HepG2 (cell line): Measurements from ENCODE around the gene SLC45A1. TPM values are rescaled to one million over a fixed set of nuclear protein-coding genes. Genes with fewer than 3 reads are reported as not detected.

Experiments
- FOSL1 ChIP-seq: sonication (generic); formaldehyde crosslinking; IDR thresholded peaks from 2 replicates; pipeline ENCODE4 v1.9.0; 2021; ENCODE audit warnings: missing genetic modification reagents, borderline replicate concordance
- FOXA3 ChIP-seq: IDR thresholded peaks from 2 replicates; pipeline ENCODE4 v1.6.1; 2016; ENCODE audit warnings: missing genetic modification reagents, missing compliant biosample characterization
- KAT8 ChIP-seq: IDR thresholded peaks from 2 replicates; pipeline ENCODE4 v1.6.1; 2016; ENCODE audit warnings: missing genetic modification reagents, missing compliant biosample characterization
- MBD4 ChIP-seq: IDR thresholded peaks from 2 replicates; pipeline ENCODE4 v1.6.1; 2012; ENCODE audit warnings: low read length, inconsistent platforms, borderline replicate concordance
- MEIS1 ChIP-seq: sonication (generic); formaldehyde crosslinking; IDR thresholded peaks from 2 replicates; pipeline ENCODE4 v1.9.0; 2021; ENCODE audit warnings: mild to moderate bottlenecking, missing genetic modification reagents, moderate library complexity, borderline replicate concordance
- POLR2AphosphoS5 ChIP-seq: IDR thresholded peaks from 2 replicates; pipeline ENCODE4 v1.6.1; 2012; ENCODE audit warnings: low read depth, low read length
- SCMH1 ChIP-seq: sonication (generic); formaldehyde crosslinking; IDR thresholded peaks from 2 replicates; pipeline ENCODE4 v1.9.0; 2021; ENCODE audit warnings: missing genetic modification reagents, mild to moderate bottlenecking, borderline replicate concordance
- ZNF263 ChIP-seq: sonication (generic); formaldehyde crosslinking; IDR thresholded peaks from 2 replicates; pipeline ENCODE4 v1.4.0; 2020; ENCODE audit warnings: missing genetic modification reagents
- ZNF331 ChIP-seq: sonication (generic); formaldehyde crosslinking; IDR thresholded peaks from 2 replicates; pipeline ENCODE4 v1.4.0; 2020; ENCODE audit warnings: missing genetic modification reagents
- ZNF709 ChIP-seq: sonication (generic); formaldehyde crosslinking; IDR thresholded peaks from 2 replicates; pipeline ENCODE4 v1.5.0; 2020; ENCODE audit warnings: mild to moderate bottlenecking, missing genetic modification reagents
- ZNF746 ChIP-seq: sonication (generic); formaldehyde crosslinking; IDR thresholded peaks from 2 replicates; pipeline ENCODE4 v1.8.0; 2022; ENCODE audit warnings: mild to moderate bottlenecking, missing genetic modification reagents
- ZSCAN29 ChIP-seq: sonication (generic); formaldehyde crosslinking; conservative IDR thresholded peaks from 2 replicates; pipeline ENCODE4 v1.4.0; 2020; ENCODE audit warnings: mild to moderate bottlenecking, missing genetic modification reagents
- polyA plus RNA-seq, 8 experiments: library from polyadenylated mRNA; depleted of rRNA in 3 of 8; stranded (reverse) in 7 of 8; unstranded in 1 of 8; fragments of >200 nt; fragmentation: Illumina TruSeq in 4 of 8; extraction: Trizol in 4 of 8; gene quantifications; 2 replicates each; pipeline versions ENCODE4 v1.2.1 to v1.2.3, GENCODE V29; 2011 to 2016; ENCODE audit warnings: low read depth in 4 of 8, missing spikeins in 1 of 8, mixed read lengths in 1 of 8; ENCODE audit not compliant: insufficient read depth in 1 of 8
- total RNA-seq, 5 experiments: library from RNA; depleted of rRNA; stranded (reverse); fragments of >200 nt; fragmentation: Illumina TruSeq; extraction: Trizol; gene quantifications; 2 replicates each; pipeline ENCODE4 v1.2.3, GENCODE V29; 2016; ENCODE audit warnings: low read depth in 1 of 5
- TF ChIP-seq, protein P1 (sequence below): sonication (generic); formaldehyde crosslinking; IDR thresholded peaks from 2 replicates; pipeline ENCODE4 v1.8.0; 2022; ENCODE audit warnings: missing genetic modification reagents, mild to moderate bottlenecking, borderline replicate concordance
- TF ChIP-seq, protein P2 (sequence below): sonication (generic); formaldehyde crosslinking; IDR thresholded peaks from 2 replicates; pipeline ENCODE4 v1.4.0; 2020; ENCODE audit warnings: mild to moderate bottlenecking, missing genetic modification reagents, borderline replicate concordance
- TF ChIP-seq, protein P3 (sequence below): IDR thresholded peaks from 2 replicates; pipeline ENCODE4 v1.6.1; 2016
- TF ChIP-seq, protein P4 (sequence below): sonication (generic); formaldehyde crosslinking; IDR thresholded peaks from 2 replicates; pipeline ENCODE4 v1.4.0; 2020; ENCODE audit warnings: missing genetic modification reagents
- TF ChIP-seq, protein P5 (sequence below): sonication (generic); formaldehyde crosslinking; IDR thresholded peaks from 2 replicates; pipeline ENCODE4 v1.9.0; 2021; ENCODE audit warnings: missing genetic modification reagents, borderline replicate concordance

Gene SLC45A1
- total and polyA plus RNA-seq, 2 of the 13 experiments (the other 11 are each of a cell fraction or from before 2014, with no cell fraction given): not detected

DNA sequence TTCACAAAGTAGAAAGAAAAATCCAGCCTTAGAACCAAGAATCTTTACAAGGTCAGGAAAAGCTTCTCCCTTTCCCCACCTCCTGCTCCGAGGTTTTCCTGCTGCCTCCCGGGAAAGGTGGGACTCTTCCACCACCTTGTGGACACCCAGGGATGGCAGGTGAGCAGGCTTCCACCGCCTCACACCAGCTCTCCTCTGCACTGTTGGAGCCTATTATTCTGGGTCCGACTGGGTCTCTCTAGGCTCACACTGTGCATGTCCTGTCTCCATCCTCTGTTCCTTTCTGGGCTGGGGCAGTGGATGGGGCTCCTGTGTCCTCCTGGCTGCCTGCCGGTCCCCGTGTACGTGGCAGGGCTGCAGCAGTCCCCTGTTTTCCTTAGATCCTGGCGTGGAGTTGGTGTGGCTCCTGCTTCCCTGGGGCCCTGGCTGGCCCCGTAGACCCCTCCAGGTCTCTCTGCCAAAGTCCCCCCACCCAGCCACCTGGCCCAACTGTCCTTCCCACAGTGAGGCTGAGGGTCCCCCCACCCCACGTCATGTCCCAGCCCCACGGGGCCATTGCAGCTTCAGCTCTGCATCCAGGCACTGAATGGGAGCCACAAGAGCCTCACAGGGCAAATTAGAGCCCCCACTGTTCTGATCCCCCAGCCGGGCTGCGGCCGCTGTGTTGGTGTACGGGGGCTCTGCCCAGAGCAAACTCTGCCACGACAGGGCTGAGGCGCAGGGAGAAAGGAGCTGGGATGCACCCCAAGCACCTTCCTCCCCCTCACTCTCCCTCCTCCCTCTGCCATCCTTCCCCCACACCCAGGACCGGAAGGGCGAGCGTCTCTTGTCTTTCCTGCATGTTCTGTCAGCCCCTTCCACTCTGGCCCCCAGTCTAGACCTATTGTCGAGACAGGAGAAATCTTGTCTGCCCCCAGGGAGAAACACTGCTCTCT lies 3.3 kb upstream of the SLC45A1 start (continued):
- no peak for TF ChIP-seq FOSL1 (CRISPR knock-in tag)
- TF ChIP-seq ZNF746 (CRISPR knock-in tag): no peak
- TF ChIP-seq, protein P1, sequence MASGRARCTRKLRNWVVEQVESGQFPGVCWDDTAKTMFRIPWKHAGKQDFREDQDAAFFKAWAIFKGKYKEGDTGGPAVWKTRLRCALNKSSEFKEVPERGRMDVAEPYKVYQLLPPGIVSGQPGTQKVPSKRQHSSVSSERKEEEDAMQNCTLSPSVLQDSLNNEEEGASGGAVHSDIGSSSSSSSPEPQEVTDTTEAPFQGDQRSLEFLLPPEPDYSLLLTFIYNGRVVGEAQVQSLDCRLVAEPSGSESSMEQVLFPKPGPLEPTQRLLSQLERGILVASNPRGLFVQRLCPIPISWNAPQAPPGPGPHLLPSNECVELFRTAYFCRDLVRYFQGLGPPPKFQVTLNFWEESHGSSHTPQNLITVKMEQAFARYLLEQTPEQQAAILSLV (CRISPR knock-in tag): 0 out of 2 replicates have a peak, but pooled peaks have one; percentile 2
- TF ChIP-seq, protein P2, sequence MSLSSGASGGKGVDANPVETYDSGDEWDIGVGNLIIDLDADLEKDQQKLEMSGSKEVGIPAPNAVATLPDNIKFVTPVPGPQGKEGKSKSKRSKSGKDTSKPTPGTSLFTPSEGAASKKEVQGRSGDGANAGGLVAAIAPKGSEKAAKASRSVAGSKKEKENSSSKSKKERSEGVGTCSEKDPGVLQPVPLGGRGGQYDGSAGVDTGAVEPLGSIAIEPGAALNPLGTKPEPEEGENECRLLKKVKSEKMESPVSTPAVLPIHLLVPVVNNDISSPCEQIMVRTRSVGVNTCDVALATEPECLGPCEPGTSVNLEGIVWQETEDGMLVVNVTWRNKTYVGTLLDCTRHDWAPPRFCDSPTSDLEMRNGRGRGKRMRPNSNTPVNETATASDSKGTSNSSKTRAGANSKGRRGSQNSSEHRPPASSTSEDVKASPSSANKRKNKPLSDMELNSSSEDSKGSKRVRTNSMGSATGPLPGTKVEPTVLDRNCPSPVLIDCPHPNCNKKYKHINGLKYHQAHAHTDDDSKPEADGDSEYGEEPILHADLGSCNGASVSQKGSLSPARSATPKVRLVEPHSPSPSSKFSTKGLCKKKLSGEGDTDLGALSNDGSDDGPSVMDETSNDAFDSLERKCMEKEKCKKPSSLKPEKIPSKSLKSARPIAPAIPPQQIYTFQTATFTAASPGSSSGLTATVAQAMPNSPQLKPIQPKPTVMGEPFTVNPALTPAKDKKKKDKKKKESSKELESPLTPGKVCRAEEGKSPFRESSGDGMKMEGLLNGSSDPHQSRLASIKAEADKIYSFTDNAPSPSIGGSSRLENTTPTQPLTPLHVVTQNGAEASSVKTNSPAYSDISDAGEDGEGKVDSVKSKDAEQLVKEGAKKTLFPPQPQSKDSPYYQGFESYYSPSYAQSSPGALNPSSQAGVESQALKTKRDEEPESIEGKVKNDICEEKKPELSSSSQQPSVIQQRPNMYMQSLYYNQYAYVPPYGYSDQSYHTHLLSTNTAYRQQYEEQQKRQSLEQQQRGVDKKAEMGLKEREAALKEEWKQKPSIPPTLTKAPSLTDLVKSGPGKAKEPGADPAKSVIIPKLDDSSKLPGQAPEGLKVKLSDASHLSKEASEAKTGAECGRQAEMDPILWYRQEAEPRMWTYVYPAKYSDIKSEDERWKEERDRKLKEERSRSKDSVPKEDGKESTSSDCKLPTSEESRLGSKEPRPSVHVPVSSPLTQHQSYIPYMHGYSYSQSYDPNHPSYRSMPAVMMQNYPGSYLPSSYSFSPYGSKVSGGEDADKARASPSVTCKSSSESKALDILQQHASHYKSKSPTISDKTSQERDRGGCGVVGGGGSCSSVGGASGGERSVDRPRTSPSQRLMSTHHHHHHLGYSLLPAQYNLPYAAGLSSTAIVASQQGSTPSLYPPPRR (CRISPR knock-in tag): peak; percentile 61; the same call in 1 of the 2 replicates
- TF ChIP-seq ZNF709: no peak
- TF ChIP-seq ZNF263 (CRISPR knock-in tag): peak; percentile 95
- TF ChIP-seq SCMH1: no peak
- TF ChIP-seq, protein P3, sequence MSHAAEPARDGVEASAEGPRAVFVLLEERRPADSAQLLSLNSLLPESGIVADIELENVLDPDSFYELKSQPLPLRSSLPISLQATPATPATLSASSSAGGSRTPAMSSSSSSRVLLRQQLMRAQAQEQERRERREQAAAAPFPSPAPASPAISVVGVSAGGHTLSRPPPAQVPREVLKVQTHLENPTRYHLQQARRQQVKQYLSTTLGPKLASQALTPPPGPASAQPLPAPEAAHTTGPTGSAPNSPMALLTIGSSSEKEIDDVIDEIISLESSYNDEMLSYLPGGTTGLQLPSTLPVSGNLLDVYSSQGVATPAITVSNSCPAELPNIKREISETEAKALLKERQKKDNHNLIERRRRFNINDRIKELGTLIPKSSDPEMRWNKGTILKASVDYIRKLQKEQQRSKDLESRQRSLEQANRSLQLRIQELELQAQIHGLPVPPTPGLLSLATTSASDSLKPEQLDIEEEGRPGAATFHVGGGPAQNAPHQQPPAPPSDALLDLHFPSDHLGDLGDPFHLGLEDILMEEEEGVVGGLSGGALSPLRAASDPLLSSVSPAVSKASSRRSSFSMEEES (CRISPR knock-in tag): 0 out of 2 replicates have a peak, but pooled peaks have one; percentile 35
- peak; percentile 52; the same call in 1 of the 2 replicates for TF ChIP-seq KAT8 (CRISPR knock-in tag)
- peak; percentile 73 for TF ChIP-seq ZSCAN29
- TF ChIP-seq FOXA3 (CRISPR knock-in tag): peak; percentile 57; the same call in 1 of the 2 replicates
- TF ChIP-seq, protein P4, sequence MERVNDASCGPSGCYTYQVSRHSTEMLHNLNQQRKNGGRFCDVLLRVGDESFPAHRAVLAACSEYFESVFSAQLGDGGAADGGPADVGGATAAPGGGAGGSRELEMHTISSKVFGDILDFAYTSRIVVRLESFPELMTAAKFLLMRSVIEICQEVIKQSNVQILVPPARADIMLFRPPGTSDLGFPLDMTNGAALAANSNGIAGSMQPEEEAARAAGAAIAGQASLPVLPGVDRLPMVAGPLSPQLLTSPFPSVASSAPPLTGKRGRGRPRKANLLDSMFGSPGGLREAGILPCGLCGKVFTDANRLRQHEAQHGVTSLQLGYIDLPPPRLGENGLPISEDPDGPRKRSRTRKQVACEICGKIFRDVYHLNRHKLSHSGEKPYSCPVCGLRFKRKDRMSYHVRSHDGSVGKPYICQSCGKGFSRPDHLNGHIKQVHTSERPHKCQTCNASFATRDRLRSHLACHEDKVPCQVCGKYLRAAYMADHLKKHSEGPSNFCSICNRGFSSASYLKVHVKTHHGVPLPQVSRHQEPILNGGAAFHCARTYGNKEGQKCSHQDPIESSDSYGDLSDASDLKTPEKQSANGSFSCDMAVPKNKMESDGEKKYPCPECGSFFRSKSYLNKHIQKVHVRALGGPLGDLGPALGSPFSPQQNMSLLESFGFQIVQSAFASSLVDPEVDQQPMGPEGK (CRISPR knock-in tag): 0 out of 2 replicates have a peak, but pooled peaks have one; percentile 12
- no peak for TF ChIP-seq POLR2AphosphoS5
- TF ChIP-seq MBD4: no peak
- no peak; the same call in 1 of the 2 replicates for TF ChIP-seq ZNF331 (CRISPR knock-in tag)
- TF ChIP-seq, protein P5, sequence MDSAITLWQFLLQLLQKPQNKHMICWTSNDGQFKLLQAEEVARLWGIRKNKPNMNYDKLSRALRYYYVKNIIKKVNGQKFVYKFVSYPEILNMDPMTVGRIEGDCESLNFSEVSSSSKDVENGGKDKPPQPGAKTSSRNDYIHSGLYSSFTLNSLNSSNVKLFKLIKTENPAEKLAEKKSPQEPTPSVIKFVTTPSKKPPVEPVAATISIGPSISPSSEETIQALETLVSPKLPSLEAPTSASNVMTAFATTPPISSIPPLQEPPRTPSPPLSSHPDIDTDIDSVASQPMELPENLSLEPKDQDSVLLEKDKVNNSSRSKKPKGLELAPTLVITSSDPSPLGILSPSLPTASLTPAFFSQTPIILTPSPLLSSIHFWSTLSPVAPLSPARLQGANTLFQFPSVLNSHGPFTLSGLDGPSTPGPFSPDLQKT (CRISPR knock-in tag): no peak
- peak; percentile 46; the same call in 1 of the 2 replicates for TF ChIP-seq MEIS1
